Hepatocyte (in vitro differentiated cells): Measurements from ENCODE around the gene ADAMTSL5. TPM values are rescaled to one million over a fixed set of nuclear protein-coding genes. Genes with fewer than 3 reads are reported as not detected.

ENCODE experiments used
- DNase-seq: peaks from one replicate; pipeline ENCODE4 v3.0.0-alpha.2; 2016; ENCODE audit warnings: low spot score
- H2AFZ ChIP-seq: fragments of 200-600 bp; sonication (generic); 2 replicates; pipeline ENCODE4 v1.6.0; 2016; ENCODE audit warnings: antibody characterized with exemption, mild to moderate bottlenecking
- H3K27ac ChIP-seq: fragments of 200-600 bp; sonication (generic); 2 replicates; pipeline ENCODE4 v1.5.1; 2016; ENCODE audit warnings: mild to moderate bottlenecking
- H3K27me3 ChIP-seq: fragments of 200-600 bp; sonication (generic); 2 replicates; pipeline ENCODE4 v1.6.1; 2016
- H3K36me3 ChIP-seq: fragments of 200-600 bp; sonication (generic); replicated peaks from 2 replicates; pipeline ENCODE4 v1.5.1; 2016; ENCODE audit warnings: low read depth; ENCODE audit not compliant: insufficient read depth
- H3K4me1 ChIP-seq: fragments of 200-600 bp; sonication (generic); 2 replicates; pipeline ENCODE4 v1.5.1; 2016; ENCODE audit warnings: mild to moderate bottlenecking, moderate library complexity; ENCODE audit not compliant: insufficient read depth
- H3K4me2 ChIP-seq: fragments of 200-600 bp; sonication (generic); 2 replicates; pipeline ENCODE4 v1.6.0; 2016
- H3K4me3 ChIP-seq: fragments of 200-600 bp; sonication (generic); 2 replicates; pipeline ENCODE4 v1.5.1; 2016; ENCODE audit warnings: mild to moderate bottlenecking
- H3K79me2 ChIP-seq: fragments of 200-600 bp; sonication (generic); 2 replicates; pipeline ENCODE4 v1.6.0; 2017; ENCODE audit warnings: mild to moderate bottlenecking
- H3K9me2 ChIP-seq: fragments of 200-600 bp; sonication (generic); replicated peaks from 2 replicates; pipeline ENCODE4 v1.6.0; 2017; ENCODE audit warnings: mild to moderate bottlenecking; ENCODE audit not compliant: insufficient read depth
- H3K9me3 ChIP-seq: fragments of 200-600 bp; sonication (generic); 2 replicates; pipeline ENCODE4 v1.5.1; 2016; ENCODE audit warnings: low read depth, mild to moderate bottlenecking
- H4K20me1 ChIP-seq: fragments of 200-600 bp; sonication (generic); 2 replicates; pipeline ENCODE4 v1.6.0; 2016; ENCODE audit warnings: mild to moderate bottlenecking; ENCODE audit not compliant: insufficient read depth, poor library complexity, severe bottlenecking
- EZH2 ChIP-seq: fragments of 200-600 bp; sonication (generic); IDR thresholded peaks from 2 replicates; pipeline ENCODE4 v1.6.1; 2016; ENCODE audit warnings: antibody characterized with exemption, mild to moderate bottlenecking, borderline replicate concordance
- EZH2phosphoT487 ChIP-seq: fragments of 200-600 bp; sonication (generic); IDR thresholded peaks from one replicate; pipeline ENCODE4 v1.6.1; 2018; ENCODE audit warnings: antibody characterized with exemption, mild to moderate bottlenecking, low read depth, moderate library complexity; ENCODE audit not compliant: unreplicated experiment, severe bottlenecking
- WGBS: methylation state at CpG from one replicate; pipeline ENCODE4 v1.1.6; 2016; ENCODE audit warnings: low lambda C conversion rate; ENCODE audit errors: missing lambda C conversion rate; 5-methylcytosine and 5-hydroxymethylcytosine counted together
- polyA plus RNA-seq: library from polyadenylated mRNA; unstranded; fragments of >200 nt; fragmentation: Nextera tagmentation; extraction: Ambion mirVana; gene quantifications from 2 replicates; pipeline ENCODE4 v1.2.1, GENCODE V29; 2016
- total RNA-seq: library from RNA; depleted of rRNA; stranded (reverse); fragments of >200 nt; gene quantifications from 2 replicates; pipeline ENCODE4 v1.2.3, GENCODE V29; 2014
- TF ChIP-seq, protein P1 (sequence below): fragments of 200-600 bp; sonication (generic); IDR thresholded peaks from 2 replicates; pipeline ENCODE4 v1.5.1; 2016; ENCODE audit warnings: antibody characterized with exemption, mild to moderate bottlenecking; ENCODE audit not compliant: poor library complexity

The ADAMTSL5 gene
- total and polyA plus RNA-seq, 2 experiments from 2014 or later: 8.3 to 45.5 TPM

DNA sequence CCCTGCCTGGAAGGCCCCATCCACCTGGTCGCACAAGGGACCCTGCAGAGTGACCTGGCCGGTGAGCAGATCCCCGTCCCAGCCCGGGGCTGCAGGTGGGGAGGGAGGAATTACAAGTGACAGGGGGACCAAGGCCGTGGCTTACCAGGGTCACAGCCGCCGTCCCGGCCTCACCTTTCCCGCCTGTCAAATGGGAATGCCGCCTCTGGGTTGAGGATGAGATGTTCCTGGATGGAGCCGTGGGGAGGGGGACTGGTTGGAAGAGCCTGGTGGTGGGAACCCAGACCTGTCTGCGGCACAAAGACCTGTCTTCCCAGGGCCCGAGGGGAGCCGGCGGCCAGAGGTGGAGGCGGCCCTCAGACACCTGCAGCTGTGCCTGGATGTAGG lies 16.6 kb upstream of the ADAMTSL5 start:
- WGBS: 88% methylated on average over 16 of the region's 16 CpGs
- H3K27me3 ChIP-seq: peaks cover 15% of the 10 kb centered on the region

DNA sequence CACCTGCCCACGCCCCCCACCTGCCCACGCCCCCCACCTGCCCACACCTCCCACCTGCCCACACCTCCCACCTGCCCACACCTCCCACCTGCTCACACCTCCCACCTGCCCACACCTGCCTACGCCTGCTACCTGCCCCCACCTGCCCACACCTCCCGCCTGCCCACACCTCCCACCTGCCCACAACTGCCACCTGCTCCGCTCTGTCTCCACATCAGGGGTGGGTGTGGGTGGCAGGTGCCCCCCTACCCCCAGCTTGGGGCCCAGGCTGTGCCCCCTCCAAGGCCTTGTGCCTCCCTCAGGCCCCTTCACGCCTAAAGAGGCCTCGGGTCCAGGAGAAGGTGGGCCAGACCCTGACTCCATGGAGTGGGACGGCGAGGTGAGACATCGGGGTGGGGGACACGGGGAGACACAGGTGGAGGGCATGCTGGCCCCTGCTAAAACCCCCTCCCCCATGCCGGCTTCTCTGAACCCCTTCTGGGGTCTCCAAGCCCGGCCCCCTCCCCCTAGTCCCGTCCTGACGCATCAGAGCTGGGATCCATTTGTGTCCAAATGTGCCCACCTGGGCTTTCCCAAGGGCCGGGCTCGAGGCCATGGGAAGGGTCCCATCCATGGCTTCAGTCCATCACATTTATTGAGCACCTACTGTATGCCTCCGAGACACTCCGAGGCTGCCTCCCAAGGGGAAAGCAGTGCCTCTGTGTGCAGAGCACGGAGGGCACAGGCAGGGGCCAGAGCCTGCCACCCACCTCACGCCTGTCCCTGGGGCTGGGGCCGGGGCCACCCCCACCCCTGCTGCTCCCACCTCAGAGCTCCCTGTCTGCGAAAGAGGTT lies 16.0 kb upstream of the ADAMTSL5 start:
- Histone ChIP-seq H3K79me2 (no peaks in the 10 kb centered on the region), H3K36me3 (no peaks in the 10 kb centered on the region), H3K4me1 (no peaks in the 10 kb centered on the region), H2AFZ (no peak overlapping the region), H3K27ac (no peak overlapping the region), H3K9me2 (no peaks in the 10 kb centered on the region), H3K9me3 (no peaks in the 10 kb centered on the region), H3K4me2 (no peak overlapping the region), H4K20me1 (no peaks in the 10 kb centered on the region), H3K27me3 (peaks cover 17% of the 10 kb centered on the region), H3K4me3 (no peak overlapping the region)
- peak; percentile 3 for DNase-seq
- WGBS: 89% methylated on average over 20 of the region's 23 CpGs
- TF ChIP-seq EZH2: no peak
- no peak for TF ChIP-seq EZH2phosphoT487
- TF ChIP-seq, protein P1, sequence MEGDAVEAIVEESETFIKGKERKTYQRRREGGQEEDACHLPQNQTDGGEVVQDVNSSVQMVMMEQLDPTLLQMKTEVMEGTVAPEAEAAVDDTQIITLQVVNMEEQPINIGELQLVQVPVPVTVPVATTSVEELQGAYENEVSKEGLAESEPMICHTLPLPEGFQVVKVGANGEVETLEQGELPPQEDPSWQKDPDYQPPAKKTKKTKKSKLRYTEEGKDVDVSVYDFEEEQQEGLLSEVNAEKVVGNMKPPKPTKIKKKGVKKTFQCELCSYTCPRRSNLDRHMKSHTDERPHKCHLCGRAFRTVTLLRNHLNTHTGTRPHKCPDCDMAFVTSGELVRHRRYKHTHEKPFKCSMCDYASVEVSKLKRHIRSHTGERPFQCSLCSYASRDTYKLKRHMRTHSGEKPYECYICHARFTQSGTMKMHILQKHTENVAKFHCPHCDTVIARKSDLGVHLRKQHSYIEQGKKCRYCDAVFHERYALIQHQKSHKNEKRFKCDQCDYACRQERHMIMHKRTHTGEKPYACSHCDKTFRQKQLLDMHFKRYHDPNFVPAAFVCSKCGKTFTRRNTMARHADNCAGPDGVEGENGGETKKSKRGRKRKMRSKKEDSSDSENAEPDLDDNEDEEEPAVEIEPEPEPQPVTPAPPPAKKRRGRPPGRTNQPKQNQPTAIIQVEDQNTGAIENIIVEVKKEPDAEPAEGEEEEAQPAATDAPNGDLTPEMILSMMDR: no peak

More for the DNA sequence above, 16.6 kb upstream of the ADAMTSL5 start:
- H3K27ac ChIP-seq: no peak overlapping the region
- no peak overlapping the region for H3K4me3 ChIP-seq
- no peak overlapping the region for H3K4me2 ChIP-seq
- no peaks in the 10 kb centered on the region for H3K9me3 ChIP-seq
- no peak overlapping the region for H2AFZ ChIP-seq
- no peaks in the 10 kb centered on the region for H4K20me1 ChIP-seq
- H3K4me1 ChIP-seq: no peaks in the 10 kb centered on the region
- DNase-seq: no peak
- TF ChIP-seq EZH2 (no peak), EZH2phosphoT487 (no peak)
- H3K9me2 ChIP-seq: no peaks in the 10 kb centered on the region
- no peaks in the 10 kb centered on the region for H3K79me2 ChIP-seq
- H3K36me3 ChIP-seq: no peaks in the 10 kb centered on the region

DNA sequence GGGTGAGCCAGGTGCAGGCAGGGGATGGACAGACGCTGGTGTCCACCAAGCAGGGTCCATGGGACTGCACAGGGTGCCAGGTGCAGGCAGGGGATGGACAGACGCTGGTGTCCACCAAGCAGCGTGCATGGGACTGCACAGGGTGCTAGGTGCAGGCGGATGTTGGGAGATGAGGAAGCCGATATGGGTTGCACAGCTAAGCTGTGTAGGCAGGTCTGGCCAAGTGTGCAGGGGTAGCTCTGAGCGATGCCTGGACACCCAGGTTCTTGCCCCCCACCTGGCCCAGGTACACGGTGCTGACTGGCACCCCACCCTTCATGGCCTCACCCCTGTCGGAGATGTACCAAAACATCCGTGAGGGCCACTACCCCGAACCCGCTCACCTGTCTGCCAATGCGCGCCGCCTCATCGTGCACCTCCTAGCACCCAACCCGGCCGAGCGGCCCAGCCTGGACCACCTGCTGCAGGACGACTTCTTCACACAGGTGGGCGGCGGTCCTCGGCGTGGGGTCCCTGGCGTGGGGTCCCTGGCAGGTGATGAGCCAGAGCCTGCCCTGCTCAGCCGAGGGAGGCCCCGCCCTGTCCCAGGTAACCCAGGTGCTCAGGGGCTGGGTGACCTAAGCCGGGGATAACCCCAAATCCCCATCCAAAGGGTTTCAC lies 15.0 kb upstream of the ADAMTSL5 start:
- no peak for TF ChIP-seq EZH2
- no peak for TF ChIP-seq EZH2phosphoT487
- TF ChIP-seq, protein P1: no peak
- no peak overlapping the region for H3K27ac ChIP-seq
- H3K4me1 ChIP-seq: no peaks in the 10 kb centered on the region
- H3K4me2 ChIP-seq: no peak overlapping the region
- H3K9me2 ChIP-seq: no peaks in the 10 kb centered on the region
- H3K27me3 ChIP-seq: peaks cover 25% of the 10 kb centered on the region
- no peaks in the 10 kb centered on the region for H3K9me3 ChIP-seq
- H2AFZ ChIP-seq: no peak overlapping the region
- WGBS: 89% methylated on average over 26 of the region's 27 CpGs
- DNase-seq: peak; percentile 3
- no peaks in the 10 kb centered on the region for H3K79me2 ChIP-seq
- H3K36me3 ChIP-seq: no peaks in the 10 kb centered on the region
- H3K4me3 ChIP-seq: no peak overlapping the region
- no peaks in the 10 kb centered on the region for H4K20me1 ChIP-seq

DNA sequence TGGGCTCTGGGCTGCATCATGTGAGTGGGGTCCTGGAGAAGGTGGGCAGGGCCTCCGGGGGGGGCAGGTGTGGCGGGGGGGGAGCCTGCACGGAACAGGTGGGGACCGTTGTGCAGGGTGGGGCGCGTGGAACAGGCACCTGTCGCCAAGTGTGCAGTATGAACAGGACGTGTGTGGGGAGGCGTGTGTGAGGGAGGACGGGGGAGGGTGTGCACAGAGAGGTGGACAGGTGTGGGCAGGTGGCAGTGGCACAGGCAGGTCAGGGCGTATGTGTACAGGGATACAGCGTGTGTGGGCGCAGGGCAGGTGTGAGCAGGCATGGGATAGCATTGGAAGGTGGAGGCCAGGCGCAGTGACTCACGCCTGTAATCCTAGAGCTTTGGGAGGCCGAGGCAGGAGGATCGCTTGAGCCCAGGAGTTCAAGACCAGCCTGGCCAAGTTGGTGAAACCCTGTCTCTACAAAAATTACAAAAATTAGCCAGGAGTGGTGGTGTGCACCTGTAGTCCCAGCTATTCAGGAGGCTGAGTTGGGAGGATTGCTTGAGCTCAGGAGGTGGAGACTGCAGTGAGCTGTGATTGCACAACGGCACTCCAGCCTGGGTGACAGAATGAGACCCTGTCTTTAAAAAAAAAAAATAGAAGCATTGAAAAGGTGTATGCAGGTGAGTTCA lies 14.3 kb upstream of the ADAMTSL5 start:
- H3K4me1 ChIP-seq: no peaks in the 10 kb centered on the region
- H2AFZ ChIP-seq: no peak overlapping the region
- peaks cover 28% of the 10 kb centered on the region for H3K27me3 ChIP-seq
- H3K4me2 ChIP-seq: no peak overlapping the region
- no peaks in the 10 kb centered on the region for H3K36me3 ChIP-seq
- TF ChIP-seq EZH2phosphoT487 (no peak), EZH2 (no peak)
- TF ChIP-seq, protein P1: no peak
- no peak overlapping the region for H3K27ac ChIP-seq
- no peak for DNase-seq
- no peaks in the 10 kb centered on the region for H3K9me3 ChIP-seq
- H3K9me2 ChIP-seq: no peaks in the 10 kb centered on the region
- no peaks in the 10 kb centered on the region for H3K79me2 ChIP-seq
- no peak overlapping the region for H3K4me3 ChIP-seq
- H4K20me1 ChIP-seq: no peaks in the 10 kb centered on the region
- WGBS: 86% methylated on average over 6 of the region's 18 CpGs
